Effector memory CD4-positive, alpha-beta T cell (primary cell): Measurements from ENCODE around the gene GCLC.
"Not testable (repeated sequence)": the region's sequence is repeated elsewhere in the genome, so short reads cannot be mapped to it uniquely, and the experiment has no call there.

Experiments used
- DNase-seq, 3 donors: peaks; one replicate each; pipeline ENCODE4 v3.0.0-alpha.2; 2020
- H3K27ac ChIP-seq: 2 replicates; pipeline ENCODE4 v1.7.0; 2013; ENCODE audit warnings: mild to moderate bottlenecking, low read length, moderate library complexity; ENCODE audit not compliant: insufficient read depth, poor library complexity, severe bottlenecking
- H3K27me3 ChIP-seq: replicated peaks from 2 replicates; pipeline ENCODE4 v1.7.0; 2013; ENCODE audit warnings: mild to moderate bottlenecking, low read length; ENCODE audit not compliant: insufficient read depth, control insufficient read depth, poor library complexity, severe bottlenecking
- H3K36me3 ChIP-seq: 2 replicates; pipeline ENCODE4 v1.7.0; 2013; ENCODE audit warnings: mild to moderate bottlenecking, low read length, moderate library complexity; ENCODE audit not compliant: control insufficient read depth, insufficient read depth
- H3K4me1 ChIP-seq: 2 replicates; pipeline ENCODE4 v1.7.0; 2013; ENCODE audit warnings: low read length, mild to moderate bottlenecking; ENCODE audit not compliant: control insufficient read depth, insufficient read depth, poor library complexity, severe bottlenecking
- H3K4me3 ChIP-seq: 2 replicates; pipeline ENCODE4 v1.7.0; 2013; ENCODE audit warnings: low read length, low read depth, mild to moderate bottlenecking; ENCODE audit not compliant: insufficient read depth, poor library complexity, severe bottlenecking
- H3K9me3 ChIP-seq: 2 replicates; pipeline ENCODE4 v1.7.0; 2013; ENCODE audit warnings: mild to moderate bottlenecking, low read length, moderate library complexity; ENCODE audit not compliant: control insufficient read depth

The GCLC gene

DNA sequence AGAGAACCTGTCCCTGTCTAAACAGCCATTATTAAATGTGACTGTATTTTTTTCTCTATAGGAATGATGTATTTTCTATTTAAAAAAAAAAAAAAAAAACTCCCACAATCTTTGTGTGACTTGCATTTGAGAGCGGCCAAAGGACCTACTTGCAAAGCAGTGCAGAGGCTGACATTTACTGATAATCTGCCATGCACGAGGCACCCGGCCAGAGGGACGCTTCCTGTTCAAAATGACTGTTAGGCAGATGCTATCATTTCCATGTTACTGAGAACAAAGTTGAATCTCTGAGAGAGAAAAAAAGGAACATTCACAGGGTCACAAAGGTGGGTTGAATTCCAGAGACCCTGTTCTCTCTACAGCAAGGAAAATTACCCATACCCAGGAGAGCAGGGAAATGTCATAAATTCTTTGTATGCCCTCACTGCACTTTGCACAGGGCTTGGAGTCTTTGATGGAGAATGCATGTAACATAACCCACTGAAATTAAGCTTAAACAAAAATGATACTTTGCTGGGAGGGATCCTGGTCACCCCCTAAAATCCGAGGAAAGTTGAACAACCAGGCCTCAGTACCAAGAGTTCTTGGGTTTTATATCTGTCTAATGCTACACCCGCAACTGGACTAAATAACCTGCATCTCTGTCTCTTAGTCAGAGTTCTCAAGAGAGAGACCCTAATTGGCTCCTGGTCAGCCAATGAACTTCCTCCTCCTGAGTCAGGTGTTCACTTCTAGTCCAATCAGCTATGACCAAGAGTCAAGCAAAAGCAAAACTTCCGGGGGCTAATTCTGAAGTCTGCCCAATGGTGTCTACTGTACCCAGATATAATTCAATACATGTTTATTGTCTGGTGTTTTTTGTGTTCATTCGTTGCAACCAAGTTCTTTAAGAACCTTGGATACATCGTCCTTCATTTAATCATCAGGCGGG is 61.2 kb downstream of the GCLC start:
- no peak for DNase-seq
- Histone ChIP-seq H3K4me1 (no peaks in the 10 kb centered on the region), H3K27ac (no peak overlapping the region), H3K9me3 (no peaks in the 10 kb centered on the region), H3K27me3 (peaks cover 5% of the 10 kb centered on the region), H3K36me3 (no peaks in the 10 kb centered on the region), H3K4me3 (no peak overlapping the region)

DNA sequence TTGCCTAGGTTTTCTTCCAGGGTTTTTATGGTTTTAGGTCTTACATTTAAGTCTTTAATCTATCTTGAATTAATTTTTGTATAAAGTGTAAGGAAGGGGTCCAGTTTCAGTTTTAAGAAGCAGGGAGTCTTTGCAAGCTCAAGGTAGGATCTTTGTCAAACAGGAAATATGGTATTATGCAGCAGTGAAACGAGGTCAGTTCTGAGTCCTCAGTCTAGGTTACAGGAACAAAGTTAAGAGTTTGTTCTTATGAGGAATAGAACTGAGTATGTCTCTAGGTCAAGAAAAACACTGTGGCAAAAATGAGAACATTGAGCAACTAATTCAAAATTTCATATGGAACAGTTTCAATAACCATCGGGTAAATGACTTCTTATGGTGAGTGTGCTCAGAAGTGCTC is 63.6 kb downstream of the GCLC start:
- peaks cover 2% of the 10 kb centered on the region for H3K27me3 ChIP-seq
- H3K4me1 ChIP-seq: no peaks in the 10 kb centered on the region
- H3K27ac ChIP-seq: no peak overlapping the region
- H3K4me3 ChIP-seq: no peak overlapping the region
- no peaks in the 10 kb centered on the region for H3K36me3 ChIP-seq
- no peak for DNase-seq
- H3K9me3 ChIP-seq: no peaks in the 10 kb centered on the region

DNA sequence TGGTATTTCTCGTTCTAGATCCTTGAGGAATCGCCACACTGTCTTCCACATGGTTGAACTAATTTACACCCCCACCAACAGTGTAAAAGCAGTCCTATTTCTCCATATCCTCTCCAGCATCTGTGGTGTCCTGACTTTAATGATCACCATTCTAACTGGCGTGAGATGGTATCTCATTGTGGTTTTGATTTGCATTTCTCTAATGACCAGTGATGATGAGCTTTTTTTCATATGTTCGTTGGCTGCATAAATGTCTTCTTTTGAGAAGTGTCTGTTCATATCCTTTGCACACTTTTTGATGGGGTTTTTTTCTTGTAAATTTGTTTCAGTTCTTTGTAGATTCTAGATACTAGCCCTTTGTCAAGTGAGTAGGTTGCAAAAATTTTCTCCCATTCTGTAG is 64.1 kb downstream of the GCLC start:
- DNase-seq, H3K27ac ChIP-seq, H3K4me1 ChIP-seq, H3K36me3 ChIP-seq, H3K4me3 ChIP-seq, H3K9me3 ChIP-seq, H3K27me3 ChIP-seq: not testable (repeated sequence)

DNA sequence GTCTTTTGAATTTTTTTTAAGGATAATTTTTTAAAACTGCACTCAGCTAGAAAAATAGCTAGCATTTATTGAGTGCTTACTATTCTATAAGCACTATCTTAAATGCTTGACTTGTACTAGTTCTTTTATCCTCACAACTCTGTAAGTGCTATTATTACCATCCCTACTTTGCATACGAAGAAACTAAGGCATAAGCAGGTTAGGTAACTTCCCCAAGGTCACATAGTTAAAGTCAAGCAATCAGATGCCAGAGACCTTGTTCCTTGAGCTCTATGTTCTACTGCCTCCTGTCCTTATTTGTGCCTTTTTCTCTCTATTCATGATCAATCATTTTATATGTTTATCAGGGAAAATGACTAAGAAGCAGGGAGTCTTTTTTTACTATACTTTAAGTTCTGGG is 65.0 kb downstream of the GCLC start:
- H3K36me3 ChIP-seq: no peaks in the 10 kb centered on the region
- no peak overlapping the region for H3K4me3 ChIP-seq
- H3K4me1 ChIP-seq: no peaks in the 10 kb centered on the region
- H3K9me3 ChIP-seq: no peaks in the 10 kb centered on the region
- no peaks in the 10 kb centered on the region for H3K27me3 ChIP-seq
- no peak for DNase-seq
- no peak overlapping the region for H3K27ac ChIP-seq

DNA sequence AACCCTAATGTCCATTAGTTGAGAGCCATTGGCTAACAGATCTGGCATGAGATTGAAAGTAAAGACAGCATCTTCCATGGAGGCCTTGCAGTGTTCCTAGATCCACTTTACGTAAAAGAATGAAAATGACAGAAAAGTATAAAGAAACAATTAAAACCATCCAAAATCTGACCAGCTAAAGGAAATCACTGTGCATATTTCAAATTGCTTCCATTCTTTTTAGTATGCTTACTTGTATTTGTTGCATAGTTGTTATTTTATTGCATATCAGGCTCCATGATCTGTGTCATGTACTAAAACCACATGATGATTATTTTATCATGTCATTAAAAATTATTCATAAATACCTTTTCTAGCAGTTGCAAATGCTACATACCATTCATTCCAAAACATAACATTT is 67.9 kb downstream of the GCLC start:
- Histone ChIP-seq H3K9me3 (no peaks in the 10 kb centered on the region), H3K4me1 (no peaks in the 10 kb centered on the region), H3K27me3 (no peaks in the 10 kb centered on the region), H3K4me3 (no peak overlapping the region), H3K36me3 (no peaks in the 10 kb centered on the region), H3K27ac (no peak overlapping the region)
- no peak for DNase-seq

DNA sequence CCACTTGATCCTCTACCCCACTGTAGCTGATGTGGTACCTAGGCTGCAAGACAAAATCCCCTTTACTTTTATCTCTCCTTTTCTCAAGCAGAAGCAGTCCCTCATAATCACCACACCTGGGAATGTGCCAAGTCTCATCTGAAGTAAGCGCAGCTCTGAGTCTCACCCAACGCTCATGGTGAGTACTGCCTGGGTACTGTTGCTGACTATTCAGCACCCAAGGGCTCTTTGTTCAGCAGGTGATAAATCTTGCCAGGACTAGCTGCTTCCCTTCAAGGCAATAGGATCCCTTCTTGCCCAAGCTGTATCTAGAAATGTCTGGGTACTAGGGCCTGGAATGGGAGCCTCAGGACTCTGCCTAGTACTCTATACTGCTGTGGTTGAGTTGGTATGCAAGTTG is 70.9 kb downstream of the GCLC start:
- Histone ChIP-seq H3K4me3 (no peak overlapping the region), H3K9me3 (no peaks in the 10 kb centered on the region), H3K36me3 (no peaks in the 10 kb centered on the region), H3K27ac (no peak overlapping the region), H3K4me1 (no peaks in the 10 kb centered on the region), H3K27me3 (no peaks in the 10 kb centered on the region)
- no peak for DNase-seq

DNA sequence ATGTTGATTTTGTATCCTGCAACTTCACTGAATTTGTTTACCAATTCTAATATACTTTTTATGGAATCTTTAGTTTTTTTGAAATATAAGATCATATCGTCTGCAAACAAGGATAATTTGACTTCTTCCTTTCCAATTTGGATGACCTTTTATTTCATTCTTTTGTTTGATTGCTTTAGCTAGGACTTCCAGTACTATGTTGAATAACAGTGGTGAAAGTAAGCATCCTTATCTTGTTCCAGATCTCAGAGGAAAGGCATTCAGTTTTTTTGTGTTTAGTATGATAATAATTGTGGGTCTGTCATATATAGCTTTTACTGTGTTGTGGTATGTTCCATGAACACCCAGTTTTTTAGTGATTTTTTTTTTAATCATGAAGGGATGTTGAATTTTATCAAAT is 75.7 kb downstream of the GCLC start:
- DNase-seq: no peak
- Histone ChIP-seq H3K36me3 (no peaks in the 10 kb centered on the region), H3K4me3 (no peak overlapping the region), H3K27ac (no peak overlapping the region), H3K9me3 (no peaks in the 10 kb centered on the region), H3K27me3 (no peaks in the 10 kb centered on the region), H3K4me1 (no peaks in the 10 kb centered on the region)

DNA sequence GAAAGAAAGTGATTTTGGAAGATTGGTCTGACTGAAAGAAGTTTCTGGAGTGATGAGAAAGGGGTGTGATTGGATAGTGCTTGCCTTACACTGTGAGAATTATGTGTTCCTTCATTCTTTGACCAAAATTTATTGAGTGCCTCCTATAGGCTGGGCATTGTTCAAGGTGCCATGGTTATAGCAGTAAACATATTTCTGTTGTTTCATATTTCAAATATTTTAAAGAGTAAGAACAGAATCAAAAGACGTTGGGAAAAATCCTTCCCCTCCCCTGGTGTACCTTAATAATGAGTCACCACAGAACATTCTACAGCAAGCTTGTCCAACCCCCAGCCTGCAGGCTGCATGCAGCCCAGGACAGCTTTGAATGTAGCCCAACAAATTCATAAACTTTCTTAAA is 78.6 kb downstream of the GCLC start:
- H3K27me3 ChIP-seq: no peaks in the 10 kb centered on the region
- H3K4me1 ChIP-seq: no peaks in the 10 kb centered on the region
- no peaks in the 10 kb centered on the region for H3K36me3 ChIP-seq
- DNase-seq: no peak
- H3K9me3 ChIP-seq: no peaks in the 10 kb centered on the region
- H3K27ac ChIP-seq: no peak overlapping the region
- H3K4me3 ChIP-seq: no peak overlapping the region

DNA sequence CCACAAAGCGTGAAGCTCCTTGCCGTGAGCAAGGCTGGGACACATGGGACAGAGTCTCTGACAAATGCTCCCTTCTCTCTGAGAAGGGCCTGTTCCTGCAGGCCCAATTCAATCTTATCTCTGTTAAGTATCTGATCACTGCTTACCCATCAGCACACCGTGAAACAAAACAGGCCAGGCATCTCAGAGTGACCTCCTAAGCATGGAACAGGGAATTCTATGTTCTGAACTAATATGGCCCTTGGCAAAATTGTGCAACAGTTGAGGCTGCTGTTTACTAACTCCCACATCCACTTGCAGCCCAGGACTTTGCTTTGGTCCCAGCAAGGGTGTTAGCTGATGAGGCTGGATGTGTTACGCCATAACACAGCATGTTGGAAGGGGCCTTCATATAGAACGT is 79.2 kb downstream of the GCLC start:
- Histone ChIP-seq H3K4me1 (no peaks in the 10 kb centered on the region), H3K4me3 (no peak overlapping the region), H3K36me3 (no peaks in the 10 kb centered on the region), H3K27ac (no peak overlapping the region), H3K9me3 (no peaks in the 10 kb centered on the region), H3K27me3 (no peaks in the 10 kb centered on the region)
- no peak for DNase-seq

DNA sequence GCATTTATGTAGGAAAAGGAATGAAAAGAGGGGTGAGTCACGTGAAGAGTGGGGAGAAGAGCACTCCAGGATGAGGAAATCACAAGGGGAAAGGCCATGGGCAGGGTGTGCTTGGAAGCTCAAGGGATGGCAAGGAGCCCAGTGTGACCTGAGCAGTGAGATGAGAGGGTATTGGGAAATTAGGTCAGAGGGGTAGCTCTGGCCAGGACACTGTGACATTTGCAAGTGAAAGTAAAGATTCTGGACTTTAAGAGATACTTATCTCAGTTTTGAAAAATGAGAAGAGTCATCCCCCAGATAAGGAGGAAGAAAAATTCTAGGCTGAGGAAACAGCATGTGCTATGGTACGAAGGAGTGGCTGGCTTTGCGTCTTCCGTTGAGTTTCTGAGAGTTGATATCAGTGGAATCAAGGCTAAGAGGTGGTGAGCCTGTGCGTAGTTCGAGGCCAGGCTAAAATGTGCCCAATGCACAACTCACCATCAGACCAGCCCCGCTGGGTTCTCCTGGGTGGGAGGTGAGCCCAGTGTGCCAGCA is 79.9 kb downstream of the GCLC start:
- H3K4me3 ChIP-seq: no peak overlapping the region
- H3K27me3 ChIP-seq: no peaks in the 10 kb centered on the region
- no peaks in the 10 kb centered on the region for H3K4me1 ChIP-seq
- no peak for DNase-seq
- H3K27ac ChIP-seq: no peak overlapping the region
- no peaks in the 10 kb centered on the region for H3K9me3 ChIP-seq
- no peaks in the 10 kb centered on the region for H3K36me3 ChIP-seq
